GM23338 (cell line): Measurements from ENCODE around the gene MAP4K3. TPM values are rescaled to one million over a fixed set of nuclear protein-coding genes. Genes with fewer than 3 reads are reported as not detected.

Experiments used
- ATAC-seq: fragments of 200-7000 bp; cut with Tn5 transposase; 3 replicates; pipeline ENCODE4 v1.9.1; 2020
- DNase-seq: peaks from one replicate; pipeline ENCODE4 v3.0.0-alpha.2; 2015; ENCODE audit warnings: low spot score
- H2AFZ ChIP-seq: fragments of 200-600 bp; sonication (generic); 2 replicates; pipeline ENCODE4 v1.8.0; 2016; ENCODE audit warnings: antibody characterized with exemption, mild to moderate bottlenecking, moderate library complexity
- H3F3A ChIP-seq: fragments of 200-600 bp; sonication (generic); replicated peaks from 2 replicates; pipeline ENCODE4 v1.8.0; 2017; ENCODE audit warnings: antibody characterized with exemption, mixed run types, low read depth
- H3K27ac ChIP-seq: fragments of 200-600 bp; sonication (generic); 2 replicates; pipeline ENCODE4 v1.6.1; 2016; ENCODE audit warnings: low read depth
- H3K27me3 ChIP-seq: fragments of 200-600 bp; sonication (generic); 2 replicates; pipeline ENCODE4 v1.8.0; 2016; ENCODE audit warnings: mild to moderate bottlenecking, mixed run types, moderate library complexity; ENCODE audit not compliant: insufficient read depth
- H3K36me3 ChIP-seq: fragments of 200-600 bp; sonication (generic); 2 replicates; pipeline ENCODE4 v1.8.0; 2016; ENCODE audit warnings: mild to moderate bottlenecking; ENCODE audit not compliant: insufficient read depth
- H3K4me1 ChIP-seq: fragments of 200-600 bp; sonication (generic); 2 replicates; pipeline ENCODE4 v1.8.0; 2016; ENCODE audit warnings: mild to moderate bottlenecking, moderate library complexity; ENCODE audit not compliant: insufficient read depth
- H3K4me2 ChIP-seq: fragments of 200-600 bp; sonication (generic); 2 replicates; pipeline ENCODE4 v1.7.1; 2017; ENCODE audit warnings: mixed run types
- H3K4me3 ChIP-seq: fragments of 200-600 bp; sonication (generic); 2 replicates; pipeline ENCODE4 v1.6.1; 2016; ENCODE audit warnings: mixed run types
- H3K79me2 ChIP-seq: fragments of 200-600 bp; sonication (generic); replicated peaks from 2 replicates; pipeline ENCODE4 v1.8.0; 2017; ENCODE audit warnings: mild to moderate bottlenecking; ENCODE audit not compliant: insufficient read depth
- H3K9me2 ChIP-seq: fragments of 200-600 bp; sonication (generic); 2 replicates; pipeline ENCODE4 v1.8.0; 2017; ENCODE audit not compliant: insufficient read depth
- H4K20me1 ChIP-seq: fragments of 200-600 bp; sonication (generic); replicated peaks from 2 replicates; pipeline ENCODE4 v1.8.0; 2017; ENCODE audit warnings: mild to moderate bottlenecking; ENCODE audit not compliant: insufficient read depth
- H3K27ac Mint-ChIP-seq: 2 replicates; pipeline ENCODE4 v1.8.0; 2020; ENCODE audit warnings: inconsistent platforms, mild to moderate bottlenecking, moderate library complexity, mixed read lengths
- H3K27me3 Mint-ChIP-seq: 3 replicates; pipeline ENCODE4 v1.8.0; 2022; ENCODE audit warnings: low read depth, mild to moderate bottlenecking, moderate library complexity, mixed read lengths, inconsistent platforms; ENCODE audit not compliant: insufficient read depth, poor library complexity
- H3K36me3 Mint-ChIP-seq: 3 replicates; pipeline ENCODE4 v1.8.0; 2021; ENCODE audit warnings: low read depth, mild to moderate bottlenecking, inconsistent platforms, moderate library complexity, mixed read lengths
- H3K4me1 Mint-ChIP-seq: 3 replicates; pipeline ENCODE4 v1.8.0; 2020; ENCODE audit warnings: mild to moderate bottlenecking, inconsistent platforms, mixed read lengths
- H3K4me3 Mint-ChIP-seq: 3 replicates; pipeline ENCODE4 v1.8.0; 2021; ENCODE audit warnings: moderate library complexity, mild to moderate bottlenecking, inconsistent platforms, mixed read lengths
- H3K9me3 Mint-ChIP-seq: 3 replicates; pipeline ENCODE4 v1.8.0; 2020; ENCODE audit warnings: moderate library complexity, mild to moderate bottlenecking, inconsistent platforms, mixed read lengths
- CREB1 ChIP-seq: fragments of 250-450 bp; sonication (Bioruptor Pico); IDR thresholded peaks from 2 replicates; pipeline ENCODE4 v1.5.0; 2020; ENCODE audit warnings: low read depth, mild to moderate bottlenecking, moderate library complexity
- EZH2 ChIP-seq: fragments of 200-600 bp; sonication (generic); IDR thresholded peaks from one replicate; pipeline ENCODE4 v1.8.0; 2017; ENCODE audit warnings: antibody characterized with exemption, mild to moderate bottlenecking, low read depth; ENCODE audit not compliant: unreplicated experiment
- EZH2phosphoT487 ChIP-seq: fragments of 200-600 bp; sonication (generic); IDR thresholded peaks from one replicate; pipeline ENCODE4 v1.8.1; 2018; ENCODE audit warnings: antibody characterized with exemption; ENCODE audit not compliant: unreplicated experiment
- JUNB ChIP-seq: IDR thresholded peaks from one replicate; pipeline ENCODE4 v1.6.1; 2016; ENCODE audit warnings: antibody characterized with exemption; ENCODE audit not compliant: unreplicated experiment
- POLR2AphosphoS5 ChIP-seq: IDR thresholded peaks from 2 replicates; pipeline ENCODE4 v1.6.1; 2016; ENCODE audit warnings: antibody characterized with exemption, low read depth
- ZNF114 ChIP-seq: fragments of 250-450 bp; sonication (Bioruptor Pico); IDR thresholded peaks from 2 replicates; pipeline ENCODE4 v1.5.0; 2020; ENCODE audit warnings: mild to moderate bottlenecking, moderate library complexity
- ZNF331 ChIP-seq: fragments of 250-450 bp; sonication (Bioruptor Pico); IDR thresholded peaks from 2 replicates; pipeline ENCODE4 v1.5.0; 2020; ENCODE audit warnings: low read depth, mild to moderate bottlenecking, moderate library complexity
- polyA plus RNA-seq: library from polyadenylated mRNA; unstranded; fragments of >200 nt; fragmentation: Nextera tagmentation; extraction: Ambion mirVana; gene quantifications from 2 replicates; pipeline ENCODE4 v1.2.1, GENCODE V29; 2016
- total RNA-seq: library from RNA; depleted of rRNA; stranded (reverse); fragments of >200 nt; shearing (Covaris generic); gene quantifications from 2 replicates; pipeline ENCODE4 v1.2.3, GENCODE V29; 2014
- TF ChIP-seq, protein P1 (sequence below): IDR thresholded peaks from 2 replicates; pipeline ENCODE4 v1.6.1; 2016; ENCODE audit warnings: antibody characterized with exemption
- TF ChIP-seq, protein P2 (sequence below): IDR thresholded peaks from one replicate; pipeline ENCODE4 v1.6.1; 2018; ENCODE audit warnings: antibody characterized with exemption; ENCODE audit not compliant: unreplicated experiment
- TF ChIP-seq, protein P3 (sequence below), 2 experiments: fragments of 200-600 bp in 1 of 2; sonication (generic) in 1 of 2; conservative IDR thresholded peaks; 2 replicates each; pipeline versions ENCODE4 v1.5.1 to v1.6.1; 2016 to 2017; ENCODE audit warnings: antibody characterized with exemption in 2 of 2, low read depth in 2 of 2, mild to moderate bottlenecking in 2 of 2, moderate library complexity in 1 of 2

The MAP4K3 gene
- total and polyA plus RNA-seq, 2 experiments from 2014 or later = 33.0 to 90.7 TPM

DNA sequence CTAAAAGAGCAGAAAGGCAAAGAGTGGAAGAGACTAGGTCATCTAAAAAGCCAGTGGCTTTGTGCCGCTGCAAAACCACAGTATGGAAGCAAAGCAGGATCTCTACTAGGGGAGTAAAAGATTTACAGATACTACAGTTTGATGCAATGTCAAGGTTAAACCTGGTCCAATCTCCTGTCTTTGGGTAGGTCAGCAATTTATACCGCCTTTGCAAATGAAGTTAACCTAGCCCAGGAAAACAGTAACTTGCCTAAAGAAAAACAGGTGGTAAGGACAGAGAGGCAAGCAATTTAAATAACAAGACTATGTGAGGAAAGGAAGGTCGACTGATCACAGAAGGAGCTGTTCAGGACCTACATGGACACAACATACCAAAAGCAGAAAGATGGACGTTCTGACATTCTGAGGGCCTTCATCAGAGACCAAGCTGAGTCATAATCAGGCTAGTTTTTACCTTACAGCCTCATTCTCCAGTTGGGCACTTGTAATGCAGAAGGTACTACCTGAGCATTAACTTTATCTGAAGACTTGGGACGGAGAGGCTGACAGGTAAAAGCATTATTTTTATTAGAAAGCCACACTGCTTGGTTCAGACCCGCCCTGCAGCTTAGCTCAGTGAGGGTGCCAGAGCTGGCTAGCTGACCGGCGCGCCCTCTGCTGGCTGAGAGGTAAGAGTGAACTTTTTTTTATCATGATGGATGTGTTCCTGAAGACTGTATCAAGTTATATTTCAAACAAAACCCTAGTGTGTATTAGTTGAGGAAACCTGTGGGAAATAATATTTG lies 209.3 kb downstream of the MAP4K3 start (continued):
- TF ChIP-seq ZNF114 (CRISPR knock-in tag) = no peak

DNA sequence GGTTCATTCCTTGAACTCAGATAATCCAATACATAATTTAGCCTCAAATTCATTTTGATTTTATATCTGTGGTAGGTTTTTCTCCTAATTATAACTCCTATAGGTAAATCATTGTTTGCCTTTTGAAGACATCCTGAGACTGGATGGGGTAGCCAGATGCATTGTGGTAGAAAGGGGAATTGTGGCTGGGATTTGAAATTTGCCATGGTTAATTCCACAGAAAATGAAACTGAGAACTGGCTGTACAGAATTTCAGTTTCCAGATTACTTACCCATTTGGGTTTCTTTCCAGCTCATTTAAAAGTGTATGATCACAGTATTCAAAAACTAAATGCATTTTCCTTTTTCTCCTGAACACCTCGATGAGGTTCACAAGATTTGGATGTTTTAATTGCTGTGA lies 211.5 kb downstream of the MAP4K3 start:
- no peak for ATAC-seq
- Histone ChIP-seq H3K4me3 (no peak overlapping the region), H3K4me1 (peaks cover 25% of the 10 kb centered on the region), H3K79me2 (no peaks in the 10 kb centered on the region), H3K27ac (no peak overlapping the region), H3K9me2 (no peaks in the 10 kb centered on the region), H3K36me3 (no peaks in the 10 kb centered on the region), H3K4me2 (no peak overlapping the region), H3F3A (0 out of 2 replicates have a peak, but pooled peaks cover 3% of the 10 kb centered on the region), H2AFZ (no peak overlapping the region), H4K20me1 (no peaks in the 10 kb centered on the region), H3K27me3 (no peaks in the 10 kb centered on the region)
- Mint-ChIP-seq H3K9me3 (no peaks in the 10 kb centered on the region), H3K27ac (no peak overlapping the region), H3K27me3 (peaks cover 4% of the 10 kb centered on the region), H3K36me3 (no peaks in the 10 kb centered on the region), H3K4me1 (peaks cover 32% of the 10 kb centered on the region), H3K4me3 (no peak overlapping the region)
- TF ChIP-seq EZH2 = no peak
- TF ChIP-seq ZNF331 (CRISPR knock-in tag) = no peak
- TF ChIP-seq, protein P1, sequence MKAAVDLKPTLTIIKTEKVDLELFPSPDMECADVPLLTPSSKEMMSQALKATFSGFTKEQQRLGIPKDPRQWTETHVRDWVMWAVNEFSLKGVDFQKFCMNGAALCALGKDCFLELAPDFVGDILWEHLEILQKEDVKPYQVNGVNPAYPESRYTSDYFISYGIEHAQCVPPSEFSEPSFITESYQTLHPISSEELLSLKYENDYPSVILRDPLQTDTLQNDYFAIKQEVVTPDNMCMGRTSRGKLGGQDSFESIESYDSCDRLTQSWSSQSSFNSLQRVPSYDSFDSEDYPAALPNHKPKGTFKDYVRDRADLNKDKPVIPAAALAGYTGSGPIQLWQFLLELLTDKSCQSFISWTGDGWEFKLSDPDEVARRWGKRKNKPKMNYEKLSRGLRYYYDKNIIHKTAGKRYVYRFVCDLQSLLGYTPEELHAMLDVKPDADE = no peak
- no peak for TF ChIP-seq EZH2phosphoT487
- TF ChIP-seq, protein P2, sequence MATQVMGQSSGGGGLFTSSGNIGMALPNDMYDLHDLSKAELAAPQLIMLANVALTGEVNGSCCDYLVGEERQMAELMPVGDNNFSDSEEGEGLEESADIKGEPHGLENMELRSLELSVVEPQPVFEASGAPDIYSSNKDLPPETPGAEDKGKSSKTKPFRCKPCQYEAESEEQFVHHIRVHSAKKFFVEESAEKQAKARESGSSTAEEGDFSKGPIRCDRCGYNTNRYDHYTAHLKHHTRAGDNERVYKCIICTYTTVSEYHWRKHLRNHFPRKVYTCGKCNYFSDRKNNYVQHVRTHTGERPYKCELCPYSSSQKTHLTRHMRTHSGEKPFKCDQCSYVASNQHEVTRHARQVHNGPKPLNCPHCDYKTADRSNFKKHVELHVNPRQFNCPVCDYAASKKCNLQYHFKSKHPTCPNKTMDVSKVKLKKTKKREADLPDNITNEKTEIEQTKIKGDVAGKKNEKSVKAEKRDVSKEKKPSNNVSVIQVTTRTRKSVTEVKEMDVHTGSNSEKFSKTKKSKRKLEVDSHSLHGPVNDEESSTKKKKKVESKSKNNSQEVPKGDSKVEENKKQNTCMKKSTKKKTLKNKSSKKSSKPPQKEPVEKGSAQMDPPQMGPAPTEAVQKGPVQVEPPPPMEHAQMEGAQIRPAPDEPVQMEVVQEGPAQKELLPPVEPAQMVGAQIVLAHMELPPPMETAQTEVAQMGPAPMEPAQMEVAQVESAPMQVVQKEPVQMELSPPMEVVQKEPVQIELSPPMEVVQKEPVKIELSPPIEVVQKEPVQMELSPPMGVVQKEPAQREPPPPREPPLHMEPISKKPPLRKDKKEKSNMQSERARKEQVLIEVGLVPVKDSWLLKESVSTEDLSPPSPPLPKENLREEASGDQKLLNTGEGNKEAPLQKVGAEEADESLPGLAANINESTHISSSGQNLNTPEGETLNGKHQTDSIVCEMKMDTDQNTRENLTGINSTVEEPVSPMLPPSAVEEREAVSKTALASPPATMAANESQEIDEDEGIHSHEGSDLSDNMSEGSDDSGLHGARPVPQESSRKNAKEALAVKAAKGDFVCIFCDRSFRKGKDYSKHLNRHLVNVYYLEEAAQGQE = no peak
- TF ChIP-seq CREB1 = no peak
- no peak for TF ChIP-seq POLR2AphosphoS5
- no peak for TF ChIP-seq ZNF114 (CRISPR knock-in tag)
- DNase-seq = no peak

DNA sequence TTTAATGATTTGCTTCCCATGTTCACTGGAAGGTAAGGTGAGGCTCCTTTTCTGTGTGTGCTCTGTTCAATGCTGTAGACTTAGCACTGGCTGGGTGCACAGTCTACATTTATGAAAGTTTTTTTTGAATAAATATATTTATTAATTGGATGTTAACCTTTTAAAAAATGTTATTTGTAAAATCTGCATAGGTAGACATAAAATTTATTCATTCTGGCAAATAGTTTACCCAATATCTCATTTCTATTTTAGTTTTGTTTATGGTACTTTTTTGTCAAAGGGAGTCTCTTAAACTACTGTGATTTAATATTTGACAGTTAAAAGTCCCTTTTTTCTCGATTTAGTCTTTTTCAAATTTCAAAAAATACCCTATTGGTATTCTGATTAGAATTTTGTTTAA lies 213.2 kb downstream of the MAP4K3 start:
- Histone ChIP-seq H3F3A (peaks cover 8% of the 10 kb centered on the region; the same call in 1 of the 2 replicates), H3K4me1 (peaks cover 25% of the 10 kb centered on the region), H3K27me3 (no peaks in the 10 kb centered on the region)
- no peak for TF ChIP-seq JUNB
- no peak for TF ChIP-seq EZH2phosphoT487
- TF ChIP-seq, protein P1 = no peak
- no peak for TF ChIP-seq ZNF331 (CRISPR knock-in tag)
- no peak for TF ChIP-seq EZH2
- TF ChIP-seq, protein P3, sequence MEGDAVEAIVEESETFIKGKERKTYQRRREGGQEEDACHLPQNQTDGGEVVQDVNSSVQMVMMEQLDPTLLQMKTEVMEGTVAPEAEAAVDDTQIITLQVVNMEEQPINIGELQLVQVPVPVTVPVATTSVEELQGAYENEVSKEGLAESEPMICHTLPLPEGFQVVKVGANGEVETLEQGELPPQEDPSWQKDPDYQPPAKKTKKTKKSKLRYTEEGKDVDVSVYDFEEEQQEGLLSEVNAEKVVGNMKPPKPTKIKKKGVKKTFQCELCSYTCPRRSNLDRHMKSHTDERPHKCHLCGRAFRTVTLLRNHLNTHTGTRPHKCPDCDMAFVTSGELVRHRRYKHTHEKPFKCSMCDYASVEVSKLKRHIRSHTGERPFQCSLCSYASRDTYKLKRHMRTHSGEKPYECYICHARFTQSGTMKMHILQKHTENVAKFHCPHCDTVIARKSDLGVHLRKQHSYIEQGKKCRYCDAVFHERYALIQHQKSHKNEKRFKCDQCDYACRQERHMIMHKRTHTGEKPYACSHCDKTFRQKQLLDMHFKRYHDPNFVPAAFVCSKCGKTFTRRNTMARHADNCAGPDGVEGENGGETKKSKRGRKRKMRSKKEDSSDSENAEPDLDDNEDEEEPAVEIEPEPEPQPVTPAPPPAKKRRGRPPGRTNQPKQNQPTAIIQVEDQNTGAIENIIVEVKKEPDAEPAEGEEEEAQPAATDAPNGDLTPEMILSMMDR (conservative IDR thresholded peaks at IDR 0.05; ENCODE audit: low read depth in 2 of 2) = no peak
- no peak for TF ChIP-seq ZNF114 (CRISPR knock-in tag)

More for the DNA sequence above, 213.2 kb downstream of the MAP4K3 start:
- no peaks in the 10 kb centered on the region for H3K79me2 ChIP-seq
- no peaks in the 10 kb centered on the region for H3K9me2 ChIP-seq
- no peaks in the 10 kb centered on the region for H3K36me3 Mint-ChIP-seq
- H3K27ac ChIP-seq = no peak overlapping the region
- no peak for DNase-seq
- H4K20me1 ChIP-seq = no peaks in the 10 kb centered on the region
- peaks cover 32% of the 10 kb centered on the region for H3K4me1 Mint-ChIP-seq
- no peak overlapping the region for H3K27ac Mint-ChIP-seq
- ATAC-seq = no peak
- peaks cover 4% of the 10 kb centered on the region for H3K27me3 Mint-ChIP-seq
- H2AFZ ChIP-seq = no peak overlapping the region
- no peak overlapping the region for H3K4me3 ChIP-seq
- H3K4me3 Mint-ChIP-seq = no peak overlapping the region
- H3K36me3 ChIP-seq = no peaks in the 10 kb centered on the region
- no peaks in the 10 kb centered on the region for H3K9me3 Mint-ChIP-seq
- no peak overlapping the region for H3K4me2 ChIP-seq
